ENCODE data around the gene PRM1.

PRM1 gene

GRCh38 chr16:11258553-11259492 is 22.3 kb downstream of the PRM1 start:
- Mint-ChIP-seq H3K27ac (no peak overlapping the region), H3K4me3 (no peak overlapping the region), H3K27me3 (ENCODE audit: low read depth, poor library complexity) (peaks cover 31% of the 10 kb centered on the region), H3K4me1 (peaks cover 8% of the 10 kb centered on the region), H3K9me3 (no peaks in the 10 kb centered on the region), H3K36me3 (ENCODE audit: low read depth) (no peaks in the 10 kb centered on the region)
- DNase-seq = no peak
- TF ChIP-seq, protein P1, sequence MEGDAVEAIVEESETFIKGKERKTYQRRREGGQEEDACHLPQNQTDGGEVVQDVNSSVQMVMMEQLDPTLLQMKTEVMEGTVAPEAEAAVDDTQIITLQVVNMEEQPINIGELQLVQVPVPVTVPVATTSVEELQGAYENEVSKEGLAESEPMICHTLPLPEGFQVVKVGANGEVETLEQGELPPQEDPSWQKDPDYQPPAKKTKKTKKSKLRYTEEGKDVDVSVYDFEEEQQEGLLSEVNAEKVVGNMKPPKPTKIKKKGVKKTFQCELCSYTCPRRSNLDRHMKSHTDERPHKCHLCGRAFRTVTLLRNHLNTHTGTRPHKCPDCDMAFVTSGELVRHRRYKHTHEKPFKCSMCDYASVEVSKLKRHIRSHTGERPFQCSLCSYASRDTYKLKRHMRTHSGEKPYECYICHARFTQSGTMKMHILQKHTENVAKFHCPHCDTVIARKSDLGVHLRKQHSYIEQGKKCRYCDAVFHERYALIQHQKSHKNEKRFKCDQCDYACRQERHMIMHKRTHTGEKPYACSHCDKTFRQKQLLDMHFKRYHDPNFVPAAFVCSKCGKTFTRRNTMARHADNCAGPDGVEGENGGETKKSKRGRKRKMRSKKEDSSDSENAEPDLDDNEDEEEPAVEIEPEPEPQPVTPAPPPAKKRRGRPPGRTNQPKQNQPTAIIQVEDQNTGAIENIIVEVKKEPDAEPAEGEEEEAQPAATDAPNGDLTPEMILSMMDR (IDR thresholded peaks at IDR 0.05) = no peak

DNA sequence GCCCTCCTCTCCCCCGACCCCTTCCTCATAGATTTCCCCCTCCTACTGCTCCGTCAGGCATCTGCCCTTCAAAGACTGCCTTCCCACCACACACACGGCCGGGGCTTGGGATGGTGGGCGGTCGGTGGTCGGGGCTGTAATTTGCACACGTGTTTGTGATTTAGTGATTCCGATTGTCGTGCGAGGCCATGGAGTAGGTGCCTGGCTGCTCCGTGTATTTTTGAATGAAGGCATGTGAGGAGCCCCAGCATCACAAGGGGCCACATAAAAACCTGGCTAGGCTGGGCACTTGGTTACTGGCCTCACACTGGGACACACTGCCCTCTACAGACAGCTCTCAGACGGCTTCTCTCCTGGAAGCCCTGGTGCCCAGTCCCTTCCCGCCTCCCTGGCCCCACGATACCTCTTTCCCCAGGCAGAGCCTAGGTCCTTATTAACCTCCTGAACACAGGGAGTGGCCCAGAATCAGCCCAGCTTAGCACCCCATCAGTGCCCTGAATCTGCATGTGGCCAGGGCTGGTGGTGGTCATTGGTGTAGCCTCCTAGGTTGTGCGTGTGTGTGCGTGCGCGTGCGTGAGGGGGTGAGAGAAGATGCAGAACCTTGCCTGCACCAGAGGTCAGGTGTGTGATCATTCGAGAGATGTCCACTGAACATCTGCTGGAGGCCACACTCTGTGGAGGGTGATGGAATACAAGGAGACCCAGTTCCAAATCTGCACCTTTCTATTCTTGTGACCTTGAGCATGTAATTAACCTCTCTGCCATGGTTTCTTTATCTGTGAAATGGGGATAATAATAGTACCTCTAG is 23.8 kb downstream of the PRM1 start:
- peak; percentile 69 for DNase-seq
- TF ChIP-seq, protein P1 (IDR thresholded peaks at IDR 0.05) = peak; percentile 51
- Mint-ChIP-seq H3K27me3 (ENCODE audit: low read depth, poor library complexity) (peaks cover 34% of the 10 kb centered on the region), H3K9me3 (no peaks in the 10 kb centered on the region), H3K36me3 (ENCODE audit: low read depth) (no peaks in the 10 kb centered on the region), H3K27ac (no peak overlapping the region), H3K4me3 (peak overlapping the region; percentile 86), H3K4me1 (peaks cover 13% of the 10 kb centered on the region)

- peak overlapping the region; percentile 86 for H3K4me3 Mint-ChIP-seq
- H3K27ac Mint-ChIP-seq = no peak overlapping the region
- peaks cover 18% of the 10 kb centered on the region for H3K4me1 Mint-ChIP-seq
- TF ChIP-seq, protein P1 (IDR thresholded peaks at IDR 0.05) = no peak
- peaks cover 34% of the 10 kb centered on the region for H3K27me3 Mint-ChIP-seq (ENCODE audit: low read depth, poor library complexity)
- DNase-seq = peak; percentile 69
- H3K9me3 Mint-ChIP-seq = no peaks in the 10 kb centered on the region
- H3K36me3 Mint-ChIP-seq (ENCODE audit: low read depth) = no peaks in the 10 kb centered on the region
Observed at GRCh38 chr16:11256661-11257130, 24.4 kb downstream of the PRM1 start.

- Mint-ChIP-seq H3K36me3 (ENCODE audit: low read depth) (no peaks in the 10 kb centered on the region), H3K9me3 (no peaks in the 10 kb centered on the region), H3K27me3 (ENCODE audit: low read depth, poor library complexity) (peaks cover 34% of the 10 kb centered on the region), H3K27ac (no peak within 1 kb of the TSS), H3K4me1 (peaks cover 18% of the 10 kb centered on the region), H3K4me3 (peak within 1 kb of the TSS; percentile 86)
- DNase-seq = peak; percentile 94
- TF ChIP-seq, protein P1 (IDR thresholded peaks at IDR 0.05) = peak; percentile 82
Observed at GRCh38 chr16:11255737-11256660, 25.1 kb downstream of the PRM1 start, which contains the start of gene SOCS1. TSS of gene SOCS1 (minus strand) at chr16:11256204. CDS start at chr16:11255478, 726 bp downstream.
